PFSK-1 (cell line): ENCODE measurements around the gene ELL.

Experiments
- FOXP2 ChIP-seq: optimal IDR thresholded peaks from 2 replicates; pipeline ENCODE3; 2011; ENCODE audit warnings: borderline replicate concordance, control low read depth, inconsistent platforms; ENCODE audit not compliant: insufficient read depth; ENCODE audit errors: extremely low read length, extremely low read depth
- POLR2AphosphoS5 ChIP-seq: IDR thresholded peaks from 2 replicates; pipeline ENCODE4 v1.6.1; 2012; ENCODE audit warnings: low read depth, mild to moderate bottlenecking, control low read depth, low read length, moderate library complexity
- REST ChIP-seq, 2 experiments: IDR thresholded peaks; 2 replicates each; pipeline versions ENCODE4 v1.6.1 to v1.8.0; 2011 to 2012; ENCODE audit warnings: low read depth in 2 of 2, low read length in 2 of 2, control low read depth in 1 of 2, inconsistent platforms in 1 of 2, mild to moderate bottlenecking in 1 of 2, moderate library complexity in 1 of 2; ENCODE audit not compliant: insufficient read depth in 1 of 2
- SIN3A ChIP-seq: IDR thresholded peaks from 2 replicates; pipeline ENCODE4 v1.6.1; 2012; ENCODE audit warnings: mild to moderate bottlenecking, low read length, moderate library complexity, borderline replicate concordance; ENCODE audit not compliant: insufficient read depth

GRCh38 chr19:18428787-18429674 lies 92.8 kb downstream of the ELL start:
- TF ChIP-seq POLR2AphosphoS5 (no peak), SIN3A (no peak), FOXP2 (no peak), REST (IDR thresholded peaks at IDR 0.05; ENCODE audit: insufficient read depth in 1 of 2, low read depth in 2 of 2, low read length in 2 of 2) (no peak)
